Lower leg skin (tissue), 3 donors: Measurements from ENCODE around the gene SRSF6.

Source experiments
- POLR2A ChIP-seq, 2 donors: fragments of 450-650 bp; IDR thresholded peaks; one replicate each; pipeline ENCODE4 v1.6.1; 2016 to 2017; ENCODE audit warnings: antibody characterized with exemption in 2 of 2, mild to moderate bottlenecking in 1 of 2, moderate library complexity in 1 of 2
- TF ChIP-seq, protein P1 (sequence below), 3 donors: fragments of 450-650 bp; IDR thresholded peaks; one replicate each; pipeline ENCODE4 v1.5.1; 2016; ENCODE audit warnings: antibody characterized with exemption in 3 of 3, mild to moderate bottlenecking in 3 of 3, moderate library complexity in 2 of 3

- TF ChIP-seq, protein P1, sequence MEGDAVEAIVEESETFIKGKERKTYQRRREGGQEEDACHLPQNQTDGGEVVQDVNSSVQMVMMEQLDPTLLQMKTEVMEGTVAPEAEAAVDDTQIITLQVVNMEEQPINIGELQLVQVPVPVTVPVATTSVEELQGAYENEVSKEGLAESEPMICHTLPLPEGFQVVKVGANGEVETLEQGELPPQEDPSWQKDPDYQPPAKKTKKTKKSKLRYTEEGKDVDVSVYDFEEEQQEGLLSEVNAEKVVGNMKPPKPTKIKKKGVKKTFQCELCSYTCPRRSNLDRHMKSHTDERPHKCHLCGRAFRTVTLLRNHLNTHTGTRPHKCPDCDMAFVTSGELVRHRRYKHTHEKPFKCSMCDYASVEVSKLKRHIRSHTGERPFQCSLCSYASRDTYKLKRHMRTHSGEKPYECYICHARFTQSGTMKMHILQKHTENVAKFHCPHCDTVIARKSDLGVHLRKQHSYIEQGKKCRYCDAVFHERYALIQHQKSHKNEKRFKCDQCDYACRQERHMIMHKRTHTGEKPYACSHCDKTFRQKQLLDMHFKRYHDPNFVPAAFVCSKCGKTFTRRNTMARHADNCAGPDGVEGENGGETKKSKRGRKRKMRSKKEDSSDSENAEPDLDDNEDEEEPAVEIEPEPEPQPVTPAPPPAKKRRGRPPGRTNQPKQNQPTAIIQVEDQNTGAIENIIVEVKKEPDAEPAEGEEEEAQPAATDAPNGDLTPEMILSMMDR (IDR thresholded peaks at IDR 0.05) = no peak
- no peak for TF ChIP-seq POLR2A (IDR thresholded peaks at IDR 0.05)
Measured at GRCh38 chr20:43456809-43457639, 672 bp upstream of the SRSF6 start.
